ENCODE measurements around the gene MYL2.
"Not testable (repeated sequence)": the region's sequence is repeated elsewhere in the genome, so short reads cannot be mapped to it uniquely, and the experiment has no call there.

The MYL2 gene, protein sequence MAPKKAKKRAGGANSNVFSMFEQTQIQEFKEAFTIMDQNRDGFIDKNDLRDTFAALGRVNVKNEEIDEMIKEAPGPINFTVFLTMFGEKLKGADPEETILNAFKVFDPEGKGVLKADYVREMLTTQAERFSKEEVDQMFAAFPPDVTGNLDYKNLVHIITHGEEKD

DNA sequence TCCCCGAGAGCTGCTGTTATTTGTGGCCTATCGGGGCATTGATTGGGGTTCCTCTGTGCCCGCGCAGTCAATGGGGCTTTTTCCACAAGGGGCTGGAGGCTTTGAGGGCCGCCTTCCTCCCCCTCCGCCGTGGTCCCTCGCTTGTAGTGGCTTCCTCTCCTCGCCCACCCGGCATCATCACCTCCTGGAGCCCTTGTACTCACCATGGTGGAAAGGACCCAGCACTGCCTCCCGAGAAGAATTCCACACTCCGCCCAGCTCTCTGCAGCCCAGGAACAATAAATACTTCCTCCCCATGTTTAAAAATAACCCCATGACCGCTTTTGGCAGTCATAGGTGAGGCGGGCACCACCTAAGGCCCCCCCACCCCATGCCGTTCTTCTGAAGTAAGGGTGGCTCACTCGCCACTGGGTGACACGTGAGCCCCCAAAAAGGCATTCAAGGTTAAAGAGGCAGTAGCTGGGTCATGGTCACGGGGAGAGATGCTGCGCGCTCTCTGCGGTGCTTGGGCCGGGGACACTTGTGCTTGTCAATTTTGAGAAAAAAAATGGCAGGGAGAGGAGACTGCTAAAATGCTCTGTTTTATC, at the start of gene MYL2:
Gene MYL2 (minus strand): TSS at position 256 of the 587 bp plus-strand sequence. CDS start 50 bp downstream, at position 206.
- no peak for DNase-seq

- DNase-seq, result peak; percentile 64
These were observed 45.8 kb upstream of the MYL2 start for GRCh38 chr12:110966081-110966760.

DNA sequence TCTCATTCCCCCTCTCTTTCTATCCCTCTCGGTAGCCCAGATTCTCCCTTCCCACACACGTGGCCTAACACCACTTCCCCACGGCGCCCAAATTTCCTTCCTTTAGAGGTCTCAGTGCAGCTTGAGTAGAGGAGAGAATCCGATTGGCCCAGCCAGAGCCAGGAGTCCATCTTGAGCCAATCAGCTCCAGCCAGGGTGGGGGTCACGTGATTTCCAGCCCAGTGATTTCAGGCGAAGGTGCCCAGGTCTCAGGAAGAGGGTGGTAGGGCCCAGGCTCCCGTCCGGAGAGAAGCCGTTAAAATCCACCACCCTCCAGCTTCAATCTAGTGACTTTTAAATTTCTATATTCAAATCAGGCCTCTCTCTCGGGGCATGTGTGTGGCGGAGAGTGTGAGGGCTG, 45.2 kb upstream of the MYL2 start:
- no peak for DNase-seq

GRCh38 chr12:110960795-110961194, 40.4 kb upstream of the MYL2 start:
- DNase-seq, result no peak

DNA sequence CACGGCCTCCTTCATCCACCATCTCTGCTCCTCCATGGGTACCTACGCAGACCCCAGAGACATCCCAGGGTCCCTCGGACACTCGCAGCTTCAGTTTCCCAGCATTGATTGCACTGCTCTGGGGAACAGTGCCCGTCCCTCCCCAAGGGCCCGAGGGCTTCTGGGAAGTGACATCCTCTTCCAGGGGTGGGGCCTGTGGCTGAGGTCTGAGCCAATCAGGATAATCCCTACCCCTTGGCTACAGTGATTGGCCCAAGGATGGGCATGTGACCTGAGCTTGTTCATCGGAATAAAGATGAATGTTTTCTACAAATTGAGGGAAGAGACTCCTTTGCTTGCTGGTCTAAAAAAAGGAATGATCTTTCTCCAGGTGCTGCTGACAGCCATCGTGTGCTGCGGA, 37.3 kb upstream of the MYL2 start:
- no peak for DNase-seq

DNA sequence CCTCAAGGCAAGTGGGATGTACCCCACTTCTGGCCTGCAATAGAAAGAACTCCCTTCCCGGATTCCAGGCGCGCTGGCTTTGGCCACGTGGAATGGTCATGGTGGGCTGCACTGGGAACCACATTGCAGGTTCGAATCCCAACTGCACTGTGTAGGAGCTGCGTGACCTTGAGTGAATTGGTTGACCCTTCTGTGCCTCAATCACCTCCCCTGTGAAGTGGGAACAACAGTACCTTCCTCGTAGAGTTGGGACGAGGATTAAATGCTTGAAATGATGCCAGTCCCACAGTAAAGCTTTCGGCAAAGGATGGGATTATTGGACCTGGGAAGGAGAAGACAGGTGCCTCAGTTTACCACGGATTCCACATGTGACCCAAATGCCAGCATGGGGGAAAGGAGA, 36.8 kb upstream of the MYL2 start:
- DNase-seq, result no peak

DNA sequence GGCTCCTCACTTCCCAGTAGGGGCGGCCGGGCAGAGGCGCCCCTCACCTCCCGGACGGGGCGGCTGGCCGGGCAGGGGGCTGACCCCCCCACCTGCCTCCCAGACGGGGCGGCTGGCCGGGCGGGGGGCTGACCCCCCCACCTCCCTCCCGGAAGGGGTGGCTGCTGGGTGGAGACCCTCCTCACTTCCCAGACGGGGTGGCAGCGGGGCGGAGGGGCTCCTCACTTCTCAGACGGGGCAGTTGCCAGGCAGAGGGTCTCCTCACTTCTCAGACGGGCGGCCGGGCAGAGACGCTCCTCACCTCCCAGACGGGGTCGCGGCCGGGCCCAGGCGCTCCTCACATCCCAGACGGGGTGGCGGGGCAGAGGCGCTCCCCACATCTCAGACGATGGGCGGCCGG, 30.5 kb upstream of the MYL2 start:
- DNase-seq, result not testable (repeated sequence)

GRCh38 chr12:110950466-110950865, 30.1 kb upstream of the MYL2 start:
- not testable (repeated sequence) for DNase-seq

GRCh38 chr12:110948041-110948440, 27.7 kb upstream of the MYL2 start:
- DNase-seq, result no peak

DNA sequence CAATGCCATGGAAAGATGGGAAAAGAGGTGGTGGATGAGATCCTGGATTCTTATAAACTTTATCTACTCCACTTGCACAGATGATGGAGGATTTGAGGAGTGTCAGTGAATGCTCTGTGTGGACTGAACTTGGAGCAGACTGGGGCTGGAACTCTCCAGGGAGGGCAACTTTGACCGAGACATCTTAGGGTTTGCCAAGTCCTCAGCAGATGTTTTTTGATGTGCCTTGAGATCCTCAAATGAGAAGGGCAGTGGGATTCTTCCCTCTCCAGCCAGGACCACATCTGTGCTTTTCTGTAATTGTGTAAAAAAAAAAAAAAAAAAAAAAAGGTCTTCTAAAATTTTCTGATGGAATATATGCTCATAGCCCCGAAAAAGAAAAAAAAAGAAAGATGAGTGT, 23.0 kb upstream of the MYL2 start:
- DNase-seq, result no peak

DNA sequence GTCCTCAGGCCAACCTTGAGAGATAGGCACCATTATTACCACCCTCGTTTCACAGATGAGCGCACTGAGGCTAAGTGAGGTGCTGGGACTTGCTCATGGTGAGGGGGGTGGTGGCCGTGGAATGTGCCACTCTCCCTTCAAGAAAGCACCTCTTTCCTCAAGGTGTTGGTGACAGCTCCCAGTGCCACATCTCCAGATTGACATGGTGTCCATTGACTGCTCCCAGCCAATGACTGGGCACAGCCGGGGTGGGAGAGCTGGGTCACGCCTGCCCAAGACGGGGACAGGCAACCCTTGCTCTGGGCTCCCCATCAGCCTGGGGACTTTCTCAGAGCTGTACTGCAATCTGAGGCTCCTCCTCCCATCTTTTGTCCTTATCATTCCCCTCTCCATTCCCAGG, 21.0 kb upstream of the MYL2 start:
- no peak for DNase-seq

DNA sequence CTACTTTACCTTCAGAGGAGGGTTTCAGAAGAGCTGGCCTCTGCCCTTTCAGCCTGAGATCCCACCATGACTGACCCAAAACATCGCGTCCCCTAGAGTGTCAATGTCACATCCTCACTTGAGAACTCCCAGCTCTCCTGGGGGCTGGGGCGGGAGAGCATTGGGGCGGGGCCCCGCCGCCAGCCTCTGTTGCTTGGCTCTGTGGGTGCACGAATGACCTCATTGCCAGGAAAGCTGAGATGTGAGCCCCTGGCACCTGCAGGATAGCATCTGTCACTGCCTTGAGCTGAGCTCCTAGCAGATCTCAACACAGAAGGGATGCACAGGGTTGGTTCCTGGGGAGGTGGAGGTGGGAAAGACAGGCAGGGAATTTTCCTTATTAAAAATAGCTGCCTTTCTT, 20.6 kb upstream of the MYL2 start:
- no peak for DNase-seq

- no peak for DNase-seq
These were observed 19.9 kb upstream of the MYL2 start for GRCh38 chr12:110940296-110940695.

- peak; percentile 85 for DNase-seq
These were observed 16.8 kb upstream of the MYL2 start for GRCh38 chr12:110937104-110937641.

DNA sequence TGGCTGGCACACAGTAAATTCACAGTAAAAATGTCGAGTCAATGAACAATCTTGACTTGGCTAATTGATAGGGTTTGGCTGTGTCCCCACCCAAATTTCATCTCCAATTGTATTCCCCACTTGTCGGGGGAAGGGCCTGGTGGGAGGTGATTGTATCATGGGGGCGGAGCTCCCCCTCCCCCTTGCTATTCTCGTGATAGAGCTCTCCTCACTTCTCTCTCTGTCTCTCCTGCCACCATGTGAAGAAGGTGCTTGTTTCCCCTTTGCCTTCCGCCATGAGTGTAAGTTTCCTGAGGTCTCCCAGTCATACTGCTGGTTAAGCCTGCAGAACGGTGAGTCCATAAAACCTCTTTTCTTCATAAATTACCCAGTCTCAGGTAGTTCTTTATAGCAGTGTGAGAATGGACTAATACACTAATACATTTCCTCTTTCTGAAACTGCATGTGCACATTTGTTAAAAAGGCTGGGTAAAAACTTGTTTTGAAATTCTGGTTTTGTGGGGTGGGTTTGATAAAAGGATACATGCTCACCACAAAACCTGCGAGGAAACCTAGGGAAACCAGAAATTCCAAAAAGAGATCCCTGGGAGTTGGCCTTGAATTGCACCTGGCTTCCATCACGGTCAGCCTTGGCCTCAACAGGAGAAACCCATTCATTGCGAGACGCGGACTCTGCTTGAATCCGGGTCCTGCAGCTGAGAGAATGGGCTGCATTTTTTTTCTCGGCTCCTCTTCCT, 16.2 kb upstream of the MYL2 start:
- DNase-seq, result no peak

GRCh38 chr12:110935588-110935987, 15.2 kb upstream of the MYL2 start:
- DNase-seq, result no peak

DNA sequence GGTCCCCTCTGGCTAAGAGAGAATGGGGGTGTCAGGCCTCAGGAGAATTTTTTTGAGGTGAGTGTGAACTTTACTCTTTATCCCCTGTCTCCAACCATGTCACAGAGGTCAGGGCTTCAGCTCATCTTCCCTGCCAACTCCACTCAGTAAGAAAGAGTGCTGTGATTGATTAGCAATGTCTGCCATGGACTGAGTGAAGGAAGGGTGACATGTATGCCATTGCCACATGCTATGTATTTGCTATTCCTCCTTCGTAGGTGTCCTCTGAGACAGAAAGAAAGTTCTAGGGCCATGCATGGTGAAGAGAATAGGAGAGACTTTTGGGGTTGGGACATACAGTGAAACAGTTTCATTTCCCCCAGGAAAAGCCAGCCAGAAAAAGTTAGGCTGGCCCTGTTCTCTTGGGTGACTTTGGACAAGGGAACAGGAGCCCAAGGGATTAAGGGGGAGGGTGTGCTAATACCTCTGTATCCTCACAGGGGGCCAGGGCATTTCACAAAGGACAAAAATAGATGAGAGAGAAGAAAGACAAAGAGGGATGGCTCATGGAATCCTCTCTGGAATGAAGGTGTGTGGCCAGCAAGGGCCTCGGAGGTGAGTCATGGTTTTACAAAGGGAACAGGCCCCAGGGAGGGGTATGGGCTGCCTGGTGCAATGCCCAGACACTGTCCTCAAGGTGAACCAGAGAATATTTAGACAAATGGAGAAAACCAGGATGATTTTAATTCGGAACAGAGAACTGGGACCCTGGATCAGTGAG, 13.9 kb upstream of the MYL2 start:
- DNase-seq, result no peak

DNA sequence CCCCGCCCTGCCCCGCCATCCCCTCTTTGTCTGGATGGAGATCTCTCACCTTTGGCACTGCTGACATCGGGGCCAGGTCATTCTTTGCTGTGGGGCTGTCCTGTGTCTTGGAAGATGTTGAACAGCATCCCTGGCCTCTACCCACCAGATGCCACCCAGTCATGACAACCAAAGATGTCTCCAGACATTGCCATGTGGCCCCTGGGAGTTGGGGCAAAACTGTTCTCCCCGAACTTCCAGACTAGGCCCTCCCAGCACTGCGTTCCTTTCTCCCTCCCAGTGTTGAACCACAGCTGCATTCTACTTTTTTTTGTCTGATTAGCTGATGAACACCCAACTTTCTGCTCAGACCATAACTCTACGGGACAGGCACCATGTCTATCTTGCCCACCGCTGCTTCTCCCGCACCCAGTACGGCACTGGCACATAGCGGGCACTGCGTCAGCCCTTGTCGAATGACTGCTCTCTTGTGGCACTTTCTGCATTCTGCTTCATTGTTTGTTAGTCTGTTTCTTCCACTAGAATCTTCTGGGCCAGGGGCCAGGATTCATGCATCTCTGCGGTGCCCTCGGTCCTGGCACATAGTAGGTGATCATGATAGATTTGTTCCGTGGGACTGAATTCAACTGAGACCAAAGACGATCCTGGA, 13.1 kb upstream of the MYL2 start:
- no peak for DNase-seq

- no peak for DNase-seq
These were observed 11.7 kb upstream of the MYL2 start for GRCh38 chr12:110932046-110932445.

GRCh38 chr12:110931315-110931728, 10.9 kb upstream of the MYL2 start:
- no peak for DNase-seq

DNA sequence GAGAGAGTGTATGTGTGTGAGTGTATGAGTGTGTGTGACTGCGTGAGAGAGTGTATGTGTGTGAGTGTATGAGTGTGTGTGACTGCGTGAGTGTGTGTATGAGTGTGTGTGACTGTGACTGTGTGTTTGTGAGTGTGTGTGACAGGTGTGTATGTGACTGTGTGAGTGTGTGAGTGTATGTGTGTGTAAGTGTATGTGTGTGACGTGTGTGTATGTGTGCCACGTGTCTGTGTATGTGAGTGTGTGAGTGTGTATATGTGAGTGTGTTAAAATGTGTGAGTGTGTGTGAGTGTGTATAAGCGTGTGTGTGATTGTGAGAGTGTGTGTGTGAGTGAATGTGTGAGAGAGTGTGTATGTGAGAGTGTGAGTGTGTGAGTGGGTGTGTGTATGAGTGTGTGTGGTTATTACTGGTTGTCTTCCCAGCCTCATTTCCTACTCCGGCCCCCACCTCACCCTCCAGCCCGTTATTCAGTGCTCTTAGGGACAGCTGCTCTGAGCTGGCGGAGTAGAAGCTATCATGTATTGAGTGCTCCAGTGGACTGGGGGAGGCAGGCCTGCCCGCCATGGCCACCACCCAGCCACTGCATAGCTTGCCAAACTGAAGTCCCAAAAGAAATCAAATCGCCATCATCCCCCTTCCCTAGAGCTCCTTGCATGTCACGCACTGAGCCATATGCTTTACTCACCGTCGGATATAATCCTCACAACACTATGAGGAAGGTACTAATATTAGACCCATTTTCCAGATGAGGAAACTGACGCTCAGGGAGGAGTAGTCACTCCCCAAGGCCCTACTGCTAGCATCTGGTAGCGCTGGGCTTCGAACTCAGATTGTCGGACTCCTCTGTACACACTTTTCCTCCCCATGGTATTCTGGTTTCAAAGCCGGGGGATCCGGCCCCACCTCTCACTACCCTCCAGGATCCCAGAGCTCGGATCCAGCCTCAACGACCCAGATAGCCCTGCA, 10.3 kb upstream of the MYL2 start:
- no peak for DNase-seq

All from eye (tissue), 1 donor.